RWPE2 (cell line): ENCODE results near the gene ST8SIA2.

Experiments
- ATAC-seq: fragments of 200-7000 bp; cut with Tn5 transposase; 3 replicates; pipeline ENCODE4 v1.9.1; 2021; ENCODE audit warnings: low read depth
- DNase-seq: peaks from one replicate; pipeline ENCODE4 v3.0.0-alpha.2; 2020; ENCODE audit warnings: low spot score
- H3K27ac ChIP-seq: fragments of 450-650 bp; 2 replicates; pipeline ENCODE4 v1.5.1; 2017; ENCODE audit warnings: mild to moderate bottlenecking; ENCODE audit not compliant: poor library complexity, severe bottlenecking
- H3K27me3 ChIP-seq: fragments of 250-450 bp; sonication (Bioruptor Pico); 2 replicates; pipeline ENCODE4 v1.5.1; 2021; ENCODE audit warnings: mild to moderate bottlenecking, moderate library complexity; ENCODE audit not compliant: insufficient read depth, poor library complexity, severe bottlenecking
- H3K36me3 ChIP-seq: fragments of 250-450 bp; sonication (Bioruptor Pico); 2 replicates; pipeline ENCODE4 v1.5.1; 2020; ENCODE audit warnings: low read depth, mild to moderate bottlenecking, moderate library complexity
- H3K4me1 ChIP-seq: fragments of 250-450 bp; sonication (Bioruptor Pico); 2 replicates; pipeline ENCODE4 v1.5.1; 2021; ENCODE audit warnings: mild to moderate bottlenecking, moderate library complexity; ENCODE audit not compliant: insufficient read depth, poor library complexity, severe bottlenecking
- H3K4me3 ChIP-seq: fragments of 250-450 bp; sonication (Bioruptor Pico); 2 replicates; pipeline ENCODE4 v1.5.1; 2021; ENCODE audit warnings: mild to moderate bottlenecking, moderate library complexity; ENCODE audit not compliant: severe bottlenecking
- H3K9me3 ChIP-seq: fragments of 250-450 bp; sonication (Bioruptor Pico); 2 replicates; pipeline ENCODE4 v1.5.1; 2021; ENCODE audit warnings: mild to moderate bottlenecking, moderate library complexity; ENCODE audit not compliant: severe bottlenecking
- CTCF ChIP-seq: fragments of 450-650 bp; IDR thresholded peaks from one replicate; pipeline ENCODE4 v1.5.1; 2017; ENCODE audit warnings: mild to moderate bottlenecking, moderate library complexity; ENCODE audit not compliant: poor library complexity, severe bottlenecking

Gene ST8SIA2

GRCh38 chr15:92400980-92401787 lies 7.5 kb downstream of the ST8SIA2 start:
- Histone ChIP-seq H3K9me3 (no peaks in the 10 kb centered on the region), H3K4me3 (no peak overlapping the region), H3K27me3 (peaks cover 26% of the 10 kb centered on the region), H3K4me1 (no peaks in the 10 kb centered on the region), H3K36me3 (no peaks in the 10 kb centered on the region), H3K27ac (no peak overlapping the region)
- DNase-seq: no peak
- no peak for ATAC-seq
- no peak for TF ChIP-seq CTCF

DNA sequence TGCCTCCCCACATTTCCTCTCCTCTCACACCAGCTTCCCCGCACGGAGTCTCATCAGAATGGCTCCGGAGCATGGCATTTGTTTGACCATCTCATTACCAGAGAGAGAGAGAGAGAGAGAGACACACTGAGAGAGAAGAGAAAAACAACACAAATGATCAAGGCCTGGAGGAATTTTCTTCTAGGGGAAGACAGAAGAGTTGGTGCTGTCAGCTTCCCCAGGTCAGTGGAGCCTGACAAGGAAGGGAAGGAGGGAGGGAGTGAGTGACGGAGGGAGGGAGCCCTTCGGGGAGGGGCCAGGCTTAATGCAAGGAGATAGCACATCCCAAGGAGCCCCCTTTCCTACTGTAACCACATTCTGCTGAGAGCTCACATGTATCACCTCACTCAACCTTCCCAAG lies 9.1 kb downstream of the ST8SIA2 start:
- Histone ChIP-seq H3K9me3 (no peaks in the 10 kb centered on the region), H3K36me3 (no peaks in the 10 kb centered on the region), H3K27me3 (peaks cover 12% of the 10 kb centered on the region), H3K4me3 (no peak overlapping the region), H3K27ac (no peak overlapping the region), H3K4me1 (no peaks in the 10 kb centered on the region)
- ATAC-seq (no peak), DNase-seq (no peak)
- TF ChIP-seq CTCF: no peak

DNA sequence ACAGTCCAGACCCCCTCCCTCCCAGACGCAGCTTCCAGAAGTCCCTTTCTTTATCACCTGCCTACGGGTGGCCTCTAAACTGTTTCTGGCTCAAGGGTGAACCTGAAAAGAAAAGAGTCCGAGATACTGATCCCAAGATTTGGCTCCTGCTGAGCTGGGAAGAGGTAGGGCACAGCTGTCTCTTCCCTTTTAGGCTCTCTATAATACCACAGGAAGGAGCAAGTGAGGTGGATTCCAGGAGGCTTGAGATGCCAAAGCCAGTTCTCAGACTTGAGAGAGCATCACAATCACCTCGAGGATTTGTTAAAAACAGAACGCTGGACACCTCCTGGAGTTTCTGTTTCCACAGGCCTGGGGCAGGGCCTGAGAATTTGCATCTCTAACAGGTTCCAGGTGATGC lies 12.3 kb downstream of the ST8SIA2 start:
- TF ChIP-seq CTCF: no peak
- H3K4me1 ChIP-seq: no peaks in the 10 kb centered on the region
- no peak overlapping the region for H3K27ac ChIP-seq
- no peak overlapping the region for H3K4me3 ChIP-seq
- no peaks in the 10 kb centered on the region for H3K36me3 ChIP-seq
- no peaks in the 10 kb centered on the region for H3K9me3 ChIP-seq
- DNase-seq: no peak
- H3K27me3 ChIP-seq: peaks cover 18% of the 10 kb centered on the region
- ATAC-seq: no peak

DNA sequence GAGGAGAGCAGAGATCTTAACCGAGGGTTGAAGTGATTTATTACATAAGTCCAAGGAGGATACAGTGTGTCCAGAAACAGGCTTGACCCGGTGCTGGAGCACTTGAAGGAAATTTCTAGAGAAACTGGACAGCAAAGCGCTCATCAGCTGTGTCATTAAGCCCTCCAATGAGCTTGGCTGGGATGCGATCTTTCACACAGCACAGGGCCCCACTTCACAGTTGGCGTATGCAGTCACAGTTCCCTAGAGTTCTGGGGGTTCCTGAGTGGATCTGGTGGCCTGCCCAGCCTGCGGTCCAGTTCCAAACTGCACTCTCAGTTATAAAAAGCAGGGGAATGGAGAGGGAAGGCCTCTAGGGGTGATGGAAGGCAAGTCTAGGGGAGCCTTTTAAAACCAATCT lies 13.6 kb downstream of the ST8SIA2 start:
- no peak for TF ChIP-seq CTCF
- Histone ChIP-seq H3K27me3 (peaks cover 27% of the 10 kb centered on the region), H3K27ac (no peak overlapping the region), H3K4me1 (no peaks in the 10 kb centered on the region), H3K4me3 (no peak overlapping the region), H3K36me3 (no peaks in the 10 kb centered on the region), H3K9me3 (no peaks in the 10 kb centered on the region)
- DNase-seq: no peak
- no peak for ATAC-seq

DNA sequence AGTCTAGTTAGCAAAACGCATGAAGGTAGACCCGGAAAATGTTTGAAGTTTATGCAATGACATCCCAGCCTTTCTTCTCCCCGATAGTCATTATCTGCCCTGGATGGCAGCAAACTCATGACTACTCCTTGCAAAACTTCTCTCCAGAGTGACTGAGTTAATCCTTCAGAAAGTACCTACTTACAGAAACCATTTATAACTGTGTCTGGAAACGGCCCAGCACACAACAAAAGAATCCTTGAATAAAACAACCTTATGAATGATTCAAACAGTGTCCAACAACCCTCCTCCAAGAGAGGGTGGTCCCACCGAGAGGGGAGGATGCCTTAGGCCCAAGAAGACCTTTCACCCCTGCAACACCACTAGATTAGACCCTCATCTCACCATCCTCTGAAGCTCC lies 14.2 kb downstream of the ST8SIA2 start:
- H3K27ac ChIP-seq: no peak overlapping the region
- TF ChIP-seq CTCF: no peak
- no peak for ATAC-seq

More for the DNA sequence above, 14.2 kb downstream of the ST8SIA2 start:
- no peaks in the 10 kb centered on the region for H3K4me1 ChIP-seq
- no peak for DNase-seq
- no peaks in the 10 kb centered on the region for H3K9me3 ChIP-seq
- no peaks in the 10 kb centered on the region for H3K36me3 ChIP-seq
- peaks cover 27% of the 10 kb centered on the region for H3K27me3 ChIP-seq
- no peak overlapping the region for H3K4me3 ChIP-seq
